ENCODE measurements around the gene ANKRD44.
"Not testable (repeated sequence)": the region's sequence is repeated elsewhere in the genome, so short reads cannot be mapped to it uniquely, and the experiment has no call there.

ANKRD44 gene

GRCh38 chr2:197071790-197072436 lies 238.7 kb downstream of the ANKRD44 start:
- Mint-ChIP-seq H3K4me1 (peaks cover 60% of the 10 kb centered on the region), H3K9me3 (peaks cover 7 to 10% of the 10 kb centered on the region in 2 donors), H3K4me3 (peak overlapping the region; percentile 30 to 55), H3K27ac (peak overlapping the region; percentile 39 to 75), H3K27me3 (no peaks in the 10 kb centered on the region)
- no peak for ATAC-seq
- no peak for DNase-seq

GRCh38 chr2:197071213-197071612 lies 239.4 kb downstream of the ANKRD44 start:
- peak overlapping the region; percentile 30 to 55 for H3K4me3 Mint-ChIP-seq
- H3K27me3 Mint-ChIP-seq = no peaks in the 10 kb centered on the region
- peaks cover 4 to 7% of the 10 kb centered on the region in 2 donors for H3K9me3 Mint-ChIP-seq
- peaks cover 64% of the 10 kb centered on the region for H3K4me1 Mint-ChIP-seq
- H3K27ac Mint-ChIP-seq = peak overlapping the region; percentile 39 to 75
- ATAC-seq (no peak), DNase-seq (no peak)

- no peak for ATAC-seq
- H3K27ac Mint-ChIP-seq = peak overlapping the region; percentile 11 to 36
- H3K9me3 Mint-ChIP-seq = peaks cover 4 to 15% of the 10 kb centered on the region in 2 donors
- no peaks in the 10 kb centered on the region for H3K27me3 Mint-ChIP-seq
- peaks cover 71% of the 10 kb centered on the region for H3K4me1 Mint-ChIP-seq
- no peak overlapping the region for H3K4me3 Mint-ChIP-seq
- DNase-seq = no peak
Observed at GRCh38 chr2:197069958-197070357, 240.6 kb downstream of the ANKRD44 start.

- H3K4me1 Mint-ChIP-seq = peaks cover 36% of the 10 kb centered on the region
- not testable (repeated sequence) for ATAC-seq, H3K4me3 Mint-ChIP-seq, DNase-seq, H3K27ac Mint-ChIP-seq, H3K27me3 Mint-ChIP-seq
- peaks cover 0 to 15% of the 10 kb centered on the region in 2 donors for H3K9me3 Mint-ChIP-seq
Observed at GRCh38 chr2:197062574-197062973, 248.0 kb downstream of the ANKRD44 start.

- H3K9me3 Mint-ChIP-seq = peaks cover 13 to 20% of the 10 kb centered on the region in 2 donors
- no peak for DNase-seq
- no peak overlapping the region for H3K27ac Mint-ChIP-seq
- peaks cover 22% of the 10 kb centered on the region for H3K4me1 Mint-ChIP-seq
- no peaks in the 10 kb centered on the region for H3K27me3 Mint-ChIP-seq
- no peak for ATAC-seq
- H3K4me3 Mint-ChIP-seq = no peak overlapping the region
Observed at GRCh38 chr2:197059477-197059876, 251.1 kb downstream of the ANKRD44 start.

- Mint-ChIP-seq H3K4me3 (no peak overlapping the region), H3K9me3 (peaks cover 13 to 16% of the 10 kb centered on the region in 2 donors), H3K27me3 (no peaks in the 10 kb centered on the region), H3K27ac (no peak overlapping the region), H3K4me1 (peaks cover 22% of the 10 kb centered on the region)
- ATAC-seq (no peak), DNase-seq (no peak)
Observed at GRCh38 chr2:197058777-197059300, 251.7 kb downstream of the ANKRD44 start.

- peaks cover 22% of the 10 kb centered on the region for H3K4me1 Mint-ChIP-seq
- no peak overlapping the region for H3K4me3 Mint-ChIP-seq
- no peak overlapping the region for H3K27ac Mint-ChIP-seq
- peaks cover 13 to 16% of the 10 kb centered on the region in 2 donors for H3K9me3 Mint-ChIP-seq
- DNase-seq = no peak
- no peaks in the 10 kb centered on the region for H3K27me3 Mint-ChIP-seq
- ATAC-seq = no peak
Observed at GRCh38 chr2:197057959-197058358, 252.6 kb downstream of the ANKRD44 start.

- no peak for ATAC-seq
- Mint-ChIP-seq H3K4me3 (no peak overlapping the region), H3K9me3 (peaks cover 13 to 16% of the 10 kb centered on the region in 2 donors), H3K27me3 (no peaks in the 10 kb centered on the region), H3K4me1 (peaks cover 11% of the 10 kb centered on the region), H3K27ac (peak overlapping the region; percentile 19 to 64)
- DNase-seq = no peak
Observed at GRCh38 chr2:197055045-197055444, 255.5 kb downstream of the ANKRD44 start.

GRCh38 chr2:197054437-197054836 lies 256.1 kb downstream of the ANKRD44 start:
- DNase-seq (no peak), ATAC-seq (peak; percentile 88)
- H3K9me3 Mint-ChIP-seq = peaks cover 13 to 16% of the 10 kb centered on the region in 2 donors
- H3K4me3 Mint-ChIP-seq = peak overlapping the region in 1 of 2 donors; percentile 17
- no peaks in the 10 kb centered on the region for H3K27me3 Mint-ChIP-seq
- H3K4me1 Mint-ChIP-seq = peaks cover 11% of the 10 kb centered on the region
- no peak overlapping the region for H3K27ac Mint-ChIP-seq

GRCh38 chr2:197052356-197052755 lies 258.2 kb downstream of the ANKRD44 start:
- ATAC-seq (no peak), DNase-seq (no peak)
- H3K4me1 Mint-ChIP-seq = peaks cover 11% of the 10 kb centered on the region
- no peaks in the 10 kb centered on the region for H3K27me3 Mint-ChIP-seq
- peaks cover 13 to 16% of the 10 kb centered on the region in 2 donors for H3K9me3 Mint-ChIP-seq
- peak overlapping the region in 1 of 2 donors; percentile 49 for H3K27ac Mint-ChIP-seq
- no peak overlapping the region for H3K4me3 Mint-ChIP-seq

- DNase-seq = no peak
- no peaks in the 10 kb centered on the region for H3K9me3 Mint-ChIP-seq
- H3K27me3 Mint-ChIP-seq = no peaks in the 10 kb centered on the region
- H3K27ac Mint-ChIP-seq = peak overlapping the region; percentile 10 to 79
- no peak for ATAC-seq
- H3K4me1 Mint-ChIP-seq = peaks cover 16% of the 10 kb centered on the region
- H3K4me3 Mint-ChIP-seq = no peak overlapping the region
Observed at GRCh38 chr2:197045115-197045514, 265.5 kb downstream of the ANKRD44 start.

- DNase-seq = no peak
- peaks cover 16% of the 10 kb centered on the region for H3K4me1 Mint-ChIP-seq
- no peak overlapping the region for H3K4me3 Mint-ChIP-seq
- H3K9me3 Mint-ChIP-seq = no peaks in the 10 kb centered on the region
- H3K27me3 Mint-ChIP-seq = no peaks in the 10 kb centered on the region
- ATAC-seq = peak; percentile 37
- peak overlapping the region; percentile 12 to 58 for H3K27ac Mint-ChIP-seq
Observed at GRCh38 chr2:197042739-197043196, 267.8 kb downstream of the ANKRD44 start.

GRCh38 chr2:197037863-197038398 lies 272.6 kb downstream of the ANKRD44 start:
- peaks cover 3 to 4% of the 10 kb centered on the region in 2 donors for H3K9me3 Mint-ChIP-seq
- ATAC-seq = peak; percentile 48
- H3K4me3 Mint-ChIP-seq = no peak overlapping the region
- H3K27me3 Mint-ChIP-seq = no peaks in the 10 kb centered on the region
- H3K4me1 Mint-ChIP-seq = peaks cover 31% of the 10 kb centered on the region
- no peak for DNase-seq
- peak overlapping the region in 1 of 2 donors; percentile 50 for H3K27ac Mint-ChIP-seq

GRCh38 chr2:197035002-197035401 lies 275.6 kb downstream of the ANKRD44 start:
- Mint-ChIP-seq H3K4me1 (peaks cover 30% of the 10 kb centered on the region), H3K27me3 (no peaks in the 10 kb centered on the region)
- no peak for ATAC-seq

GRCh38 chr2:197034292-197034691 lies 276.3 kb downstream of the ANKRD44 start:
- Mint-ChIP-seq H3K4me3 (no peak overlapping the region), H3K27ac (no peak overlapping the region), H3K4me1 (peaks cover 30% of the 10 kb centered on the region), H3K9me3 (peaks cover 7 to 9% of the 10 kb centered on the region in 2 donors), H3K27me3 (no peaks in the 10 kb centered on the region)
- DNase-seq (no peak), ATAC-seq (no peak)

More at GRCh38 chr2:197035002-197035401, 275.6 kb downstream of the ANKRD44 start:
- H3K4me3 Mint-ChIP-seq = no peak overlapping the region
- DNase-seq = no peak
- H3K27ac Mint-ChIP-seq = peak overlapping the region in 1 of 2 donors; percentile 79
- H3K9me3 Mint-ChIP-seq = peaks cover 7 to 9% of the 10 kb centered on the region in 2 donors

- Mint-ChIP-seq H3K9me3 (peaks cover 7 to 9% of the 10 kb centered on the region in 2 donors), H3K27me3 (no peaks in the 10 kb centered on the region), H3K27ac (peak overlapping the region in 1 of 2 donors; percentile 13), H3K4me1 (peaks cover 30% of the 10 kb centered on the region), H3K4me3 (no peak overlapping the region)
- DNase-seq = no peak
- no peak for ATAC-seq
Observed at GRCh38 chr2:197033222-197033621, 277.4 kb downstream of the ANKRD44 start.
